ENCODE data around the gene GNAQ.

- TF ChIP-seq CTCF (conservative IDR thresholded peaks at IDR 0.05; ENCODE audit: low read depth in 2 of 2), result no peak
- no peak for TF ChIP-seq EZH2phosphoT487 (IDR thresholded peaks at IDR 0.05; ENCODE audit: unreplicated experiment)
- TF ChIP-seq POLR2AphosphoS5 (IDR thresholded peaks at IDR 0.05; ENCODE audit: low read depth), result no peak
- TF ChIP-seq EZH2 (IDR thresholded peaks at IDR 0.05; ENCODE audit: low read depth, unreplicated experiment), result no peak
Measured at GRCh38 chr9:78000221-78000620, 31.4 kb downstream of the GNAQ start.
